Stimulated activated CD4-positive, alpha-beta T cell treated with anti-CD3 and anti-CD28 coated beads, TNF-alpha, amount 100 ng/mL, for 24 hours (primary cell): Measurements from ENCODE around the gene PNKP.

Experiments
- DNase-seq, 3 experiments: peaks; one replicate each; pipeline ENCODE4 v3.0.0-alpha.2; 2020; ENCODE audit warnings: low read depth in 3 of 3

The PNKP gene

DNA sequence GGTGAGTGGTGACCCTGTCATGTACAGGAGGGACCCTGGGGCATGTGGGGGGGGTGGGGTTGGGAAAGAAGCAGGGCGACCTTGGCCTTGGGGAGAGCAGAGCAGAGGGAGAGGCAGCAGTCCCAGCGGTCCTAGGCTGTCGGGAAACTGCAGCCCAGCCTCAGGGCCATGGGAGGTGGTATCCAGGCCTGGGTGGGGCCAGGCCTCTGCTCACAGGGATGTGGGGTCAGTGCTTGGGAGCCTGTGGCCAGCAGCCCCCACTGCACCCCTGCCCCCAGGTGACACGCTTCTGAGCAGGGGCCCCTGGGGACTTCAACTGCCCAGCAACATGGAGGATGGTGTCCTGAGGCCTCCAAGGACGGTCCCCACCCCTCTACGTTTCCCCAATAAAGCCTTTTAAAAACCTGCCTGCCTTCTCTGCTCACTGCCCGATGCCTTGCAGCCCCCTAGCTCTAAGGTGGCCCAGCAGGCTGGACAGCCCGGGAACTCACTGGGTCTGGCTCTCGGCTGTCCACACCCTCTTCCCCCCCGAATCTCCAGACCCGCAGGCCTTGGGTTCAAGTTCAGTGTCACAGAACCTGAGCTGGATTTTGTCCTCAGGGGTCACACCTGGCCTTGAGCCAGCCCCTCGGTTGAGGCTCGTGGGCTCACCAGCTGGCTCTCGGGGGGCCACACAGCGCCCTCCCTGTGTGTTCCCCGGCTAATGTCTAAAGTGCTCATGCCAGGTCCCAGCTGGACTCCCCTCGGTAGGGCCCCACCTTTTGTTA, 6.9 kb downstream of the PNKP start:
- DNase-seq, result no peak

DNA sequence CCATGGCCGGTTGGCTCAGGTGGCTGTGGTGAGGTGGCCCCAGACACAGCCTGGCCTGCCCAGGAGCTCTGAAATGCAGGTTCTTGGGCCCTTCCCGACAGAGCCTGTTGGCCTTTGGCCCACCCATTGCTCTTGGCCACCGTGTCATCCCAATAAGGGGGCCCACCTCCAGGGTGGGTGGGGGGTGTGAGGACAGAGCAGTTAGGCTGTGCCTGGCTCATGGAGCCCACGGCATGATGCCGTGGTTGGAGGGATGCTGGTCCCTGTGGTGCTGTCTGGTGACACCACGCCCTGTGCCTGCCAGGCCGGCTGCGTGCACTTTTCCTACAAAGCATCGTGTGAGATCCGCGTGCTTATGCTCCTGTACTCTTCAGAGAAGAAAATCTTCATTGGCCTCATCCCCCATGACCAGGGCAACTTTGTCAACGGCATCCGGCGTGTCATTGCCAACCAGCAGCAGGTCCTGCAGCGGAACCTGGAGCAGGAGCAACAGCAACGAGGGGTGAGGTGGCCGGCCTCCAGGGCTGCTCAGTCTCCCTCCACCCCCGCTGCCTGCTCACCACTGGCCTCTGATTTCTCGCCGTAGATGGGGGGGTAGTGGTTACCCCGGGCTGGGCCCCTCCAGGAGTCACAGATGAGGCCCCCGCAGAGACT, 7.6 kb downstream of the PNKP start:
- no peak for DNase-seq

DNA sequence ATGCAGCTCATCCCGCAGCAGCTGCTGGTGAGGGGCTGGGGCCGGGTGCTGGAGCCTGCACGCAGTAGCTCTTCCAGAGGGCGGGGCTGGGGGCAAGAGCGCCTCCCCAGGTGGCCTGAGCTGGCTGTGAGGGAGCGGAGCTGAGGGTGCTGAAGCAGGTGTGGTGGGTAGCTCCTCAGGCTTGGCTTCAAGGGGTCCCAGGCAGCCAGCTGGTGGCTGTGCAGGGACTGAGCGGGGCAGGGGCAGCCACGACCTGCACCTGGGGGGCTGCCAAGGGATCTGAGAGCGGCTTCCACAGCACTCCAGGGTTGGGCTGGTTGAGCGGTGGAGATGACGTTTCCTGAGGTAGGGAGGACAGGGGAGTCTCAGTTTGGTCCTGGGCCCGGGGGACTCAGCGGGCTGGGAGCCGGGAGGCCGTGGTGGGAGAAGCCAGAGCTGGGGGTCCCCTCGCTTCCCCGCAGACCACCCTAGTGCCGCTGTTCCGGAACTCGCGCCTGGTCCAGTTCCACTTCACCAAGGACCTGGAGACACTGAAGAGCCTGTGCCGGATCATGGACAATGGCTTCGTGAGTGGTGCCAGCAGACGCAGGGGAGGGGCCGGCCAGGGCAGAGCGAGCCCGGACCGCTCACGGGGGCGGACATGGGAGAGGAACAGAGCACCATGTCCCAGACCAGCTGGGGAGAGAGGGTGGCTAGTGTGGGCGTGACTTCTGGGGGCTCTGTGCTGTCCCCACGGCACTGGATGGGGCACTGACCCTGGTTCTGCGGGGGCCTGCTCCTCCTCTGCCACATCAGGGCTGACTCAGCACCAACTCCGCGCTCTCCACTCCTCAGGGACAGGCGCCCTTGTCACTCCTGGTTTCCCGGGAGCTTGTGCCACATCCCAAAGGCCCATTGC, 9.0 kb downstream of the PNKP start:
- no peak for DNase-seq

- no peak for DNase-seq
These were observed 9.6 kb downstream of the PNKP start for GRCh38 chr19:49857838-49858087.

DNA sequence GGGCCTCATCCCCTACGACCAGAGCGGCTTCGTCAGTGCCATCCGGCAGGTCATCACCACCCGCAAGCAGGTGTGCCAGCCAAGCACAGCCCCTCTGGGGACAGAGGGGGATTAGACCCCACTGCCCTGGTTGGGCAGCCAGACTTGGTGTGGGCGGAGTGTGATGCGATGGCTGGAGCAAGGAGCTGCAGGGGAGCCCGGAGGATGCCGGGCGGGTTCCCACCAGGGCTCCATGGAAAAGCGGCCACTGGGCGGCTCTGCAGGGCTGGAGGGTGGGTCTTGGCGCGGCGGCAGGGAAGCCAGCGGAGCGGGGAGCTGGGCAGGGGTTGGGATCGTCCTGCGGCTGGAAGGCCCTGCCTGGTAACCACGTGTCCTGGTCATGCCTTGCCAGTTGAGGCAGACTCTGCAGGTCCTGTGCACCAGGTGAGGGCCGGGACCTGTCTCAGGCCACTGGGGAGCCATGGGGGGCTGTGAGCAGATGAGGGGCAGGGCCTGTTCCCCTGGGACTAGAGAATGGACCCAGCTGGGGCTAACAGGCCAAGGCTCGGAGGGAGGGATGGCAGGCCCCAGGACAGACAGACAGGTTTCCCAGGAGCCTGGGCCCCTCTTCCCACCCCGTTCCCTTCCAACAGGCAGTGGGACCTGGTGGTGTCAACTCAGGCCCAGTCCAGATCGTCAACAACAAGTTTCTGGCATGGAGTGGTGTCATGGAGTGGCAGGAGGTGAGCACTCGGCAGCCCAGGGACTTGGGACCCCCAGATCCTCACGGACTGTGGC, 10.1 kb downstream of the PNKP start:
- DNase-seq, result no peak

- DNase-seq, result no peak
These were observed 10.8 kb downstream of the PNKP start for GRCh38 chr19:49856574-49857021.

DNA sequence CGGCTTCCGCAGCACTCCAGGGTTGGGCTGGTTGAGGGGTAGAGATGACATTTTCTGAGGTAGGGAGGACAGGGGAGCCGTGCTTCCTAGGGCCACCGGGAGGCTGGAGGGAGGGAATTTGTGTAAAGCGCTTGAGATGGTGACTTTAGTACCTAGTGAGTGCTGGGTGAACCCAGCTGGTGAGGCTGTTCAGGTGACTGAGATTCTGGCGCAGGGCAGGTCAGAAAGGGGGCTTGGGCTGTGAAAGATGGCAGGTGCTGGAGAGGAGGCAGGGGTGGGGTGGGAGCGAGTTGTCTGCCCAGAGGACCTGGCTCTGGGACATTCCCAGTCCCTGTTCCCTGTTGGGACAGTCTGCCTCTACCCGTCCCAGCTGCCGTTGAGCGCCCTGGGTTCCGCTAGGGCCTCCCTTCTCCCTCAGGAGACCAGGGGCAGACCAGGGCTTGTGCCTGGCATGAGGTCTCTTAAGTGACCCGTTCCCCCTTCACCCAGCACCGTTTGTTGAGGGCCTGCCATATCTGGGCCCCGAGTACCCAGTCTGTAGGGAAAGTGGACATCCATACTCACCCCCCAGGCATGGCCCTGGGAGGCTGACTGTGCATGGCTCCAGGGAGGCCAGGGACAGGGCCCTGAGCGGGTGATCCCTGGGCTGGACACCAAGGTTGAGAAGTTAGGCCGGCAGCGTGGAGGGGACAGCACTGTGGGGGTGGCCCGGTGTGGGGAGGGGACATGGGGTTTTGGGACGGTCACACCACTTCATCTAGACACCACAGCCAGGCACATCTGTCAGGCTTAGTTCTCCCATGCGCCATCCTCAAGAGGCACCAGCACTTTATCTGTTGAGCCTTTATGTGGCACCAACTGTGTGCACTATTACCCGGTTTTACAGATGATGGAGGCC, 11.5 kb downstream of the PNKP start:
- no peak for DNase-seq

DNA sequence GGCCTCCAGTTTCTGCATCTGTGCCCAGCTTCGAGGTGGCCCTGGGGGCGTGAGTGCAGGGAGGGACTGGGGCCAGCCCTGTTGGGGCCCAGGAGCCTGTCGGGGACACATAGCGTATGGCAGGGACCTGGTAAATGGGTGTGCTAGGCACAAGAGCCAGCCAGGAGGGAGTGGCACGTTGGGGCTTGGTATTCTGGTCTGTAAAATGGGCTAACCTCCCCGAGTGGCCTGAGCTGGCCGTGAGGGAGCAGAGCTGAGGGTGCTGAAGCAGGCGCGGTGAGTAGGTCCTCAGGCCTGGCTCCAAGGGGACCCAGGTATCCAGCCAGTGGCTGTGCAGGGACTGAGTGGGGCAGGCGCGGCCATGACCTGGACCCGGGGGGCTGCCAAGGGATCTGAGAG, 12.1 kb downstream of the PNKP start:
- no peak for DNase-seq

DNA sequence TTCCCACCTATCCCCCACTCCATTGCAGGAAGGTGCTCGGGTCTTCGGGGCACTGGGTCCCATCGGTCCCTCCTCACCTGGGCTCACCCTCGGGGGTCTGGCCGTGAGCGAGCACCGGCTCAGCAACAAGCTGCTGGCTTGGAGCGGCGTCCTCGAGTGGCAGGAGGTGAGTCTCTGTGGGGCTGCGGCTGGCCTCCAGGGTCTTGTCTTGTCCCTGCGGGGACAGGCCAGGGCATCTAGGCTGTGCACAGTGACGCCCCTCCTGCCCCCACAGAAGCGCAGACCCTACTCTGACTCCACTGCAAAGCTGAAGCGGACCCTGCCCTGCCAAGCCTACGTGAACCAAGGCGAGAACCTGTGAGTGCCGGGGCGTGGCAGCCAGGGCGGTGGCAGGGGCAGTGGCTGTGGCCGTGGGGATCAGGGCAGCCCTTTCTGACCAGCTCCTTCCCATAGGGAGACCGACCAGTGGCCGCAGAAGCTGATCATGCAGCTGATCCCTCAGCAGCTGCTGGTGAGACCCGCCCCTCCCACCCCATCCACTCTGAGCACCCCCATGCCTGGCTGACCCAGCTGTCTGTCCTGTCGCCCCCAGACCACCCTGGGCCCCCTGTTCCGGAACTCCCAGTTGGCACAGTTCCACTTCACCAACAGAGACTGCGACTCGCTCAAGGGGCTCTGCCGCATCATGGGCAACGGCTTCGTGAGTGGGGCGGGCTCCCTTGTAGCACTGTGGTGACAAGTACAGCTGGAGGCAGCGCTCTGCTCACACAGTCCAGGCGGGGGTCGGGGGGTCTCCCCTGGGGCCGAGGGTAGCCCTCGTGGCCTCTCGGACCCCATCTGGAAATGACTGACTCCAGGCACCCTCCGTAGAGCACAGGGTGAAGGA, 12.8 kb downstream of the PNKP start:
- DNase-seq, result no peak

DNA sequence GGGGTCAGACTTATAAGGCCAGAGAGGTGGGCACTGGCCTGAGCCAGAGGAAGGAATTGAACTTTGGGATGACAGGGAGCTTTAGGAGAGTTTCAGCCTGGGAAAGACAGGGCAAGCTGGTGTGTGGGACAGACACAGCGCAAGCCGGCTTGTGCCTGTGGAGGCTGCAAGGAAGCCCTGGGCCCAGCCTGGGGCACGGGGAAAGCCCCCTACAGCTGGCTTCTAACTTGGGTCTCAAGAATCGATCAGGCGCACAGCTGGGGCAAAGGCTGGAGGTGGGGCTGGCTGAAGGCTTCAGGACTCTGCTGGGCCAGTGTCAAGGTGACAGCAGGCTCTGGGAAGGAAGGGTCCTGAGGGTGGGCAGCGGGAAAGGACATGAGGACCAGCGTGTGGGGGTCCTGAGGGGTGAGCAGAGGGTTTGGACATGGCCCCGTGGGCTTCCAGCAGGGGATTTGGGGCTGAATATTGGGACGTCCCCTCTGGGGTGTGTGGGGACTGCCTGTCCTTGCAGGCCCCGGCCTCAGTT, 13.5 kb downstream of the PNKP start:
- DNase-seq, result no peak

GRCh38 chr19:49852631-49853126, 14.7 kb downstream of the PNKP start:
- DNase-seq, result no peak

DNA sequence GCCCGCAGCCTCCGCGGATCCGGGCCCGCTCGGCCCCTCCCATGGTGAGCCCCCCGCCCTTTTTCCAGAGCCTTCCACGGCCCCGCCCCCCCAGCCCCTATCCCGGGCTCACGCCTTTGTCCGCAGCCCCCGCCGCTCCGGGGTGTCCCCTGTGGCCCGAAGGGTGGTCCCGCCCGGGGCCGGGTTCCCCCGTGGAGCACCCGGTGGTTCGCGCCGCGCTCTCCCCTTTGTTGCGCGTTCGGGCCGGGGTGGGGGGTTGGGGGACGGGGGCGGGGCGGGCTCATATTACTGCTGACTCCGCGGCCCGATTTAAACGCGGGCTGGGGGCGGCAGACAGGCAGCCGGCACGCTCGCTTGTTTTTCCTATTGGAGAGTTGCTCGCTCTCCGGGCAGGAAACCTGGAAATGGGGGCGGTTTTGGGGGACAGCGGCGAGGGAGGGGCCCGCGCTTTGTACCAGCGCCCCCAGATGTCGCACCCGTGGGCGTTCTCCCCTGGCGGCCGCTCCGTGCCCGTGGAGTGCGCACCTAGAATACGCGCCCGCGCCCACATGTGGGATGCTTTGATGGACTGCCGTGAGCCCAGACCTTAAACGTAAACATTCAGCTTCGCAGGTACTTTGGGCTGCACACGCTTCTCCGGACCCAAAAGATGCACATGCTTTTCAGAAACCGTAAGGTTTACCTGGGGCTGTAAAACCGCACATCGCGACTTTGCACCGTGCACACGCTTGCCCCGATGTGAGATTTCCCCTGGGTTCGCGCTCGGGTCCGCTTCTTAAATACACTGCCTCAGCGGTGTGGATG, 15.7 kb downstream of the PNKP start:
- DNase-seq, result no peak

DNA sequence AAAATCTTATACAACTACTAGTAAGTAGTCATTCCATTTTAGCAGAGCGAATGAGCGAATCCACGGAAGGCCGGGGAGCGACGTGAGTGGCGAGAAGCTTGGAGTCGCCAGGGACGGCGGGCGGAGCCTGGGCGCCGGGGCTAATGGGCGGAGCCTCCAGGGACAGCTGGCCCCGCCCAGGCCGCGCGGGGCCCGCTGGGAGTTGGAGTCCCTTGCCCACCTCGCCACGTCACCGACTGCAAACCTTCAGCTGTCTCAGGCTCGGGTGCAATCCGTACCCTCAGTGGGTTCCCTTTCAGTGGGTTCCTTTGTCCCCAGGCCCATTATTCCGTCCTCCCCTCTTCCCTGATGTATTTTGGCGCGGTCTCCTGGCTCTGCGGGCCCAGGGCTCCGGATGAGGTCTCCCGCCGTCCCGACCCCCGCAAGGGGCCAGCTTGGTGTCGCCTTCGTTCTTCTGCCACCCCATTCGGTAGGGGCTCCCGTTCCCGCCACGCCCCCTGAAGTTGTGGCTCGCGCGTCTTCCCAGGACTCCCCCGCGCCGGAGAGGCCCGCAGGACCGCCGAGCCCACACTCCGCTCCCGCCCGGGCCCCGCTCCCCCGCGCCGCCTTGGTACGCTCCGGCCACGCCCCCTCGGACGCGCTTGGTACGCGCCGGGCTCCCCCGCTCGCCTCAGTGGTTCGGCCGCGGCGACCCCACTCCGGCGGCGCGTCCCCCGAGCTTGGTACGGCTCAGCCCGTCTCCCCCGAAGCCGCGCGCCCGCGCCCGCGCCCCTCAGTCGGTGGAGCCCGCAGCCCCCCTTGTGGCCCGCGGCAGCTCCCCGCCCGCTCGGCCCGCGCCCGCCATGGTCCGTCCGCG, 16.7 kb downstream of the PNKP start, which contains the start of gene PTOV1:
PTOV1 (plus strand) TSS at position 673 of the 856 bp plus-strand sequence.
- peak; percentile 70 to 87 (median 79) for DNase-seq

DNA sequence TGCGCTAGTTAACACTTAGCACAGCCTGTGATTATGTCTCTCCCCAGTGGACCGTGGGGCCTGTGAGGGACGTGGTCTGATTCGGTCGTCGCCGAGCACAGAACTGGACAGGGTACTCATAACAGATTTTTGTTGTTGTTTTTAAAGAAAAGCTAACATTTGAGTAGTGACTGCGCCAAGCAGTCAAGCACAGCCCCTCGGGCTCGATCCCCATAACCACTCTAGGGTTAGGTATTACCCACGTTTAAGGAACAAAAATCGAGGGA, 17.2 kb downstream of the PNKP start:
- DNase-seq, result no peak

GRCh38 chr19:49849433-49850220, 17.7 kb downstream of the PNKP start:
- no peak for DNase-seq

DNA sequence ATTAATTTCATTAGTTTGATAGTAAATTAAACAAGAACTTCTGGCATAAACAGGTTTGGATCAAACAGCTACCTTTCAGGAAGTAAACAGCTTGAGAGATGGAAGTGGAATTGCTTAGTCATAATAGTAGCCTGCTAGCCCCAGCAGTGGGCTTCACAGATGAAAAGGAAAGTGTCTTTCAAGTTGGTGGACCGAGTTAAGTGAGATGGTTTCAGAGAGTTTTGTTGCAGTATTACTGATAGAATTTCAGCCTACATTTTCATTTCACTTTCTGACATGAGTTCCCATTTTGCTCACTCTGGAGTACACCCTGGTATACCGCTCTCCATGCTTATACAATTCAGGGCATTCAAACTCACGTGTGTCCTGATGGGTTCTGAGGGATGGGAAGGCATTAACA, 18.4 kb downstream of the PNKP start:
- DNase-seq, result no peak
